ENCODE data around the gene CYP4F22.
"Not testable (repeated sequence)": the region's sequence is repeated elsewhere in the genome, so short reads cannot be mapped to it uniquely, and the experiment has no call there.

The CYP4F22 gene

DNA sequence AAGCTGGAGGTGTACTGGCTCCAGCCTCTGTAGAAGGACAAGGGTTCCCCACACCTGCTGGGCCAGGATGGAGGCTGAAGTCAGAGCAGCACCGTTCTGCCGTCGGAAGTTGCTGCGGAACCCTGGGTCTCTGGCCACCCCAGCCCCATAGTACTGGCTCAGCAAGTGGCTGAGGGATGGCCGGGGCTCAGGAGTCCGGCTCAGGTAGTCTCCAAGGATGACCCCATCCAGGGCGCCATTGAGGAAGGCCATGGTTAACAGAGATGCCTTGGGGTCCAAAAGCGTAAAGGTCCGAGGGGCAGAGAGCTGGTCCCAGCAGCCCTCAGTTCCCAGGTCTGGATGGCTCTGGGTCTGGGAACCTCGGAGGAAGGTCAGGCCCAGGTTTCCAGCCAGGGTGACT is 32.7 kb upstream of the CYP4F22 start:
- ChIA-PET POLR2A (ENCODE audit: low non-redundant PET) (no interaction called here), CTCF (no interaction called here)
- TF ChIP-seq, protein P1, sequence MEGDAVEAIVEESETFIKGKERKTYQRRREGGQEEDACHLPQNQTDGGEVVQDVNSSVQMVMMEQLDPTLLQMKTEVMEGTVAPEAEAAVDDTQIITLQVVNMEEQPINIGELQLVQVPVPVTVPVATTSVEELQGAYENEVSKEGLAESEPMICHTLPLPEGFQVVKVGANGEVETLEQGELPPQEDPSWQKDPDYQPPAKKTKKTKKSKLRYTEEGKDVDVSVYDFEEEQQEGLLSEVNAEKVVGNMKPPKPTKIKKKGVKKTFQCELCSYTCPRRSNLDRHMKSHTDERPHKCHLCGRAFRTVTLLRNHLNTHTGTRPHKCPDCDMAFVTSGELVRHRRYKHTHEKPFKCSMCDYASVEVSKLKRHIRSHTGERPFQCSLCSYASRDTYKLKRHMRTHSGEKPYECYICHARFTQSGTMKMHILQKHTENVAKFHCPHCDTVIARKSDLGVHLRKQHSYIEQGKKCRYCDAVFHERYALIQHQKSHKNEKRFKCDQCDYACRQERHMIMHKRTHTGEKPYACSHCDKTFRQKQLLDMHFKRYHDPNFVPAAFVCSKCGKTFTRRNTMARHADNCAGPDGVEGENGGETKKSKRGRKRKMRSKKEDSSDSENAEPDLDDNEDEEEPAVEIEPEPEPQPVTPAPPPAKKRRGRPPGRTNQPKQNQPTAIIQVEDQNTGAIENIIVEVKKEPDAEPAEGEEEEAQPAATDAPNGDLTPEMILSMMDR (conservative IDR thresholded peaks at IDR 0.05; ENCODE audit: low read depth) = no peak
- no peak for DNase-seq (ENCODE audit: low spot score)
- H3K27ac ChIP-seq = no peak overlapping the region

GRCh38 chr19:15476325-15476724 is 32.0 kb upstream of the CYP4F22 start:
- POLR2A ChIA-PET (ENCODE audit: low non-redundant PET) = no interaction called here
- DNase-seq (ENCODE audit: low spot score) = no peak
- CTCF ChIA-PET = interaction anchor here (0.6 kb wide), 1 partner anchor 323 kb away, joined by 4 read pairs; no protein-coding TSS in a partner anchor
- TF ChIP-seq, protein P1 (conservative IDR thresholded peaks at IDR 0.05; ENCODE audit: low read depth) = no peak
- no peak overlapping the region for H3K27ac ChIP-seq

GRCh38 chr19:15479391-15480345 is 28.7 kb upstream of the CYP4F22 start, which contains the start of gene PGLYRP2:
PGLYRP2 (minus strand) TSS chr19:15479501; CDS start chr19:15479371, 130 bp downstream.
- DNase-seq (ENCODE audit: low spot score) = no peak
- ChIA-PET CTCF (interaction anchor here (0.6 to 1.0 kb wide), 5 partner anchors 70 to 1533 kb away, joined by 3 to 4 read pairs (median 3); no protein-coding TSS in a partner anchor), POLR2A (ENCODE audit: low non-redundant PET) (no interaction called here)
- TF ChIP-seq, protein P1 (conservative IDR thresholded peaks at IDR 0.05; ENCODE audit: low read depth) = no peak
- no peak within 1 kb of the TSS for H3K27ac ChIP-seq

GRCh38 chr19:15480996-15481395 is 27.3 kb upstream of the CYP4F22 start:
- POLR2A ChIA-PET (ENCODE audit: low non-redundant PET); DNase-seq (ENCODE audit: low spot score); H3K27ac ChIP-seq: not testable (repeated sequence)
- CTCF ChIA-PET = interaction anchor here (0.8 kb wide), 1 partner anchor 244 kb away, joined by 3 read pairs; no protein-coding TSS in a partner anchor

DNA sequence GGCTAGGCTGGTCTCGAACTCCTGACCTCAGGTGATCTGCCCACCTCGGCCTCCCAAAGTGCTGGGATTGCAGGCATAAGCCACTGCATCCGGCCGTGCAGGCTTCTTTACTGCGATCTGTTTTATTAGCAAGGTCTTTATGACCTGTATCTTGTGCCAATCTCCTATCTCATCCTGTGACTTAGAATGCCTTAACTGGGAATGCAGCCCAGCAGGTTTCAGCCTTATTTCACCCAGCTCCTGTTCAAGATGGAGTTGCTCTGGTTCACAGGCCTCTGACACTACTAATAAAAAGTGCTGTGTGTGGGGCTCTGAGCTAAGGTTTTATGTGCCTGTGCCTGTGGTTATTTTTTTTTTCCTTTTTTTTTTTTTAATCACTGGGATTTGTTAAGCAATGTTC is 22.6 kb upstream of the CYP4F22 start:
- ChIA-PET POLR2A (ENCODE audit: low non-redundant PET) (interaction anchor here (0.6 kb wide), 1 partner anchor 69 kb away, joined by 5 read pairs; no protein-coding TSS in a partner anchor), CTCF (interaction anchor here (0.6 kb wide), 3 partner anchors 762 to 1528 kb away, joined by 3 to 6 read pairs (median 3); no protein-coding TSS in a partner anchor)
- H3K27ac ChIP-seq; DNase-seq (ENCODE audit: low spot score): not testable (repeated sequence)

GRCh38 chr19:15487038-15487437 is 21.3 kb upstream of the CYP4F22 start:
- POLR2A ChIA-PET (ENCODE audit: low non-redundant PET) = no interaction called here
- TF ChIP-seq, protein P1 (conservative IDR thresholded peaks at IDR 0.05; ENCODE audit: low read depth) = no peak
- H3K27ac ChIP-seq = no peak overlapping the region
- CTCF ChIA-PET = no interaction called here
- no peak for DNase-seq (ENCODE audit: low spot score)

DNA sequence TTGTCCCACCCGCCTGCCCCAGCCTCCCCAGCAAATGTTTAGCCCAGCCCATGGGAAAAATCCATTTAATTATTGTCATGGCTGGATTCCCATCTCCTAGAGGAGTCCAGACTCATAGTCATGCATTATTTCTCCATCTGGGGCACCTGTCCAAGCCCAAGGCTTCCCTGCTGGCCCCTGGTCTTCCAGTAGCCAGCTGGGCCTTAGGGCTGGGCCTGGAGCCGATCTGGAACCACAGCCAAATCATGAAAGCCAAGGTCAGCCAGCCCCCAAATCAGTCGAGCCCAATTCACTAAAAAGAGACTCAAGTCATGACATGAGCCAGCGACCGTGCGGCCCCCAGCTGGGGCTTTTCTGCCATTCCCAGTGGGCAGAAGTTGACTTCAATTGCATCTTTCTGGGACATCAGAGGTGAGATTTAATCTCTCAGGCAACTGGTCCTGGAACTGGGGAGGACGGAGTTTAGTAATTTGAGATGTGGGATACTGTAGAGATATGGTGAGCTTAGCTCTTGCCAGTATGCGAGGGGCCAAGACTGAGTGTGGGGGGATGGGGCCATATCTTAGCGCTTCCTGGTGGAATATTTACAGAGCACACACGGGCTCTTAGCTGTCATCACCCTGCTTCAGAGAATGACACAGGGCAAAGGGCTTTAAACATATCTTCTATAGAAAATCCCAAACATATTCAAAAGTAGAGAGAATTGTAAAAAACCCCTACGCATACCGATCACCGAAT is 19.7 kb upstream of the CYP4F22 start:
- DNase-seq (ENCODE audit: low spot score) = no peak
- POLR2A ChIA-PET (ENCODE audit: low non-redundant PET) = no interaction called here
- TF ChIP-seq, protein P1 (conservative IDR thresholded peaks at IDR 0.05; ENCODE audit: low read depth) = no peak
- CTCF ChIA-PET = no interaction called here
- H3K27ac ChIP-seq = no peak overlapping the region

All from RWPE1 (cell line).